H1 (cell line): ENCODE measurements around the gene PHLPP2. TPM values are rescaled to one million over a fixed set of nuclear protein-coding genes. Genes with fewer than 3 reads are reported as not detected.

Source experiments
- CEBPB ChIP-seq: IDR thresholded peaks from 2 replicates; pipeline ENCODE4 v1.6.1; 2012; ENCODE audit warnings: low read depth, low read length
- CHD1 ChIP-seq: IDR thresholded peaks from 2 replicates; pipeline ENCODE4 v1.6.1; 2012; ENCODE audit warnings: low read depth, low read length, improper control_type of control experiment
- RNF2 ChIP-seq: fragments of 200-900, 300-1000 bp; sonication (generic); IDR thresholded peaks from 2 replicates; pipeline ENCODE4 v1.7.1; 2016; ENCODE audit warnings: borderline replicate concordance, low read depth, mild to moderate bottlenecking, antibody characterized with exemption, low read length; ENCODE audit not compliant: poor library complexity, severe bottlenecking; ENCODE audit errors: missing control alignments
- USF2 ChIP-seq: IDR thresholded peaks from 2 replicates; pipeline ENCODE4 v1.6.1; 2011; ENCODE audit warnings: low read length, improper control_type of control experiment
- polyA plus RNA-seq, 7 experiments: library from polyadenylated mRNA; depleted of rRNA in 3 of 7; stranded (reverse) in 5 of 7; unstranded in 2 of 7; fragments of >200 nt in 5 of 7; fragments of 200-250 nt in 2 of 7; gene quantifications; 1 replicate in 5 of 7; 2 replicates in 1 of 7; 4 replicates in 1 of 7; pipeline versions ENCODE4 v1.2.1 to v1.2.3, GENCODE V29; 2011 to 2013; ENCODE audit warnings: missing spikeins in 2 of 7, mixed read lengths in 2 of 7
- total RNA-seq: library from RNA; stranded (reverse); fragmentation: NEBNext Ultra II Directional; extraction: Animal tissue kit (Norgen Biotek cat#: 25700); gene quantifications from 2 replicates; pipeline ENCODE4 v1.2.1, GENCODE V29; 2021
- TF ChIP-seq, protein P1 (sequence below): fragments of 300-600 bp; sonication (generic); IDR thresholded peaks from 2 replicates; pipeline ENCODE4 v1.7.1; 2012; ENCODE audit warnings: low read length, moderate library complexity, mild to moderate bottlenecking, inconsistent platforms; ENCODE audit not compliant: insufficient replicate concordance

The PHLPP2 gene
- total and polyA plus RNA-seq, 2 of the 8 experiments (the other 6 are each of a cell fraction or from before 2014, with no cell fraction given): 7.3 to 12.9 TPM

- TF ChIP-seq, protein P1, sequence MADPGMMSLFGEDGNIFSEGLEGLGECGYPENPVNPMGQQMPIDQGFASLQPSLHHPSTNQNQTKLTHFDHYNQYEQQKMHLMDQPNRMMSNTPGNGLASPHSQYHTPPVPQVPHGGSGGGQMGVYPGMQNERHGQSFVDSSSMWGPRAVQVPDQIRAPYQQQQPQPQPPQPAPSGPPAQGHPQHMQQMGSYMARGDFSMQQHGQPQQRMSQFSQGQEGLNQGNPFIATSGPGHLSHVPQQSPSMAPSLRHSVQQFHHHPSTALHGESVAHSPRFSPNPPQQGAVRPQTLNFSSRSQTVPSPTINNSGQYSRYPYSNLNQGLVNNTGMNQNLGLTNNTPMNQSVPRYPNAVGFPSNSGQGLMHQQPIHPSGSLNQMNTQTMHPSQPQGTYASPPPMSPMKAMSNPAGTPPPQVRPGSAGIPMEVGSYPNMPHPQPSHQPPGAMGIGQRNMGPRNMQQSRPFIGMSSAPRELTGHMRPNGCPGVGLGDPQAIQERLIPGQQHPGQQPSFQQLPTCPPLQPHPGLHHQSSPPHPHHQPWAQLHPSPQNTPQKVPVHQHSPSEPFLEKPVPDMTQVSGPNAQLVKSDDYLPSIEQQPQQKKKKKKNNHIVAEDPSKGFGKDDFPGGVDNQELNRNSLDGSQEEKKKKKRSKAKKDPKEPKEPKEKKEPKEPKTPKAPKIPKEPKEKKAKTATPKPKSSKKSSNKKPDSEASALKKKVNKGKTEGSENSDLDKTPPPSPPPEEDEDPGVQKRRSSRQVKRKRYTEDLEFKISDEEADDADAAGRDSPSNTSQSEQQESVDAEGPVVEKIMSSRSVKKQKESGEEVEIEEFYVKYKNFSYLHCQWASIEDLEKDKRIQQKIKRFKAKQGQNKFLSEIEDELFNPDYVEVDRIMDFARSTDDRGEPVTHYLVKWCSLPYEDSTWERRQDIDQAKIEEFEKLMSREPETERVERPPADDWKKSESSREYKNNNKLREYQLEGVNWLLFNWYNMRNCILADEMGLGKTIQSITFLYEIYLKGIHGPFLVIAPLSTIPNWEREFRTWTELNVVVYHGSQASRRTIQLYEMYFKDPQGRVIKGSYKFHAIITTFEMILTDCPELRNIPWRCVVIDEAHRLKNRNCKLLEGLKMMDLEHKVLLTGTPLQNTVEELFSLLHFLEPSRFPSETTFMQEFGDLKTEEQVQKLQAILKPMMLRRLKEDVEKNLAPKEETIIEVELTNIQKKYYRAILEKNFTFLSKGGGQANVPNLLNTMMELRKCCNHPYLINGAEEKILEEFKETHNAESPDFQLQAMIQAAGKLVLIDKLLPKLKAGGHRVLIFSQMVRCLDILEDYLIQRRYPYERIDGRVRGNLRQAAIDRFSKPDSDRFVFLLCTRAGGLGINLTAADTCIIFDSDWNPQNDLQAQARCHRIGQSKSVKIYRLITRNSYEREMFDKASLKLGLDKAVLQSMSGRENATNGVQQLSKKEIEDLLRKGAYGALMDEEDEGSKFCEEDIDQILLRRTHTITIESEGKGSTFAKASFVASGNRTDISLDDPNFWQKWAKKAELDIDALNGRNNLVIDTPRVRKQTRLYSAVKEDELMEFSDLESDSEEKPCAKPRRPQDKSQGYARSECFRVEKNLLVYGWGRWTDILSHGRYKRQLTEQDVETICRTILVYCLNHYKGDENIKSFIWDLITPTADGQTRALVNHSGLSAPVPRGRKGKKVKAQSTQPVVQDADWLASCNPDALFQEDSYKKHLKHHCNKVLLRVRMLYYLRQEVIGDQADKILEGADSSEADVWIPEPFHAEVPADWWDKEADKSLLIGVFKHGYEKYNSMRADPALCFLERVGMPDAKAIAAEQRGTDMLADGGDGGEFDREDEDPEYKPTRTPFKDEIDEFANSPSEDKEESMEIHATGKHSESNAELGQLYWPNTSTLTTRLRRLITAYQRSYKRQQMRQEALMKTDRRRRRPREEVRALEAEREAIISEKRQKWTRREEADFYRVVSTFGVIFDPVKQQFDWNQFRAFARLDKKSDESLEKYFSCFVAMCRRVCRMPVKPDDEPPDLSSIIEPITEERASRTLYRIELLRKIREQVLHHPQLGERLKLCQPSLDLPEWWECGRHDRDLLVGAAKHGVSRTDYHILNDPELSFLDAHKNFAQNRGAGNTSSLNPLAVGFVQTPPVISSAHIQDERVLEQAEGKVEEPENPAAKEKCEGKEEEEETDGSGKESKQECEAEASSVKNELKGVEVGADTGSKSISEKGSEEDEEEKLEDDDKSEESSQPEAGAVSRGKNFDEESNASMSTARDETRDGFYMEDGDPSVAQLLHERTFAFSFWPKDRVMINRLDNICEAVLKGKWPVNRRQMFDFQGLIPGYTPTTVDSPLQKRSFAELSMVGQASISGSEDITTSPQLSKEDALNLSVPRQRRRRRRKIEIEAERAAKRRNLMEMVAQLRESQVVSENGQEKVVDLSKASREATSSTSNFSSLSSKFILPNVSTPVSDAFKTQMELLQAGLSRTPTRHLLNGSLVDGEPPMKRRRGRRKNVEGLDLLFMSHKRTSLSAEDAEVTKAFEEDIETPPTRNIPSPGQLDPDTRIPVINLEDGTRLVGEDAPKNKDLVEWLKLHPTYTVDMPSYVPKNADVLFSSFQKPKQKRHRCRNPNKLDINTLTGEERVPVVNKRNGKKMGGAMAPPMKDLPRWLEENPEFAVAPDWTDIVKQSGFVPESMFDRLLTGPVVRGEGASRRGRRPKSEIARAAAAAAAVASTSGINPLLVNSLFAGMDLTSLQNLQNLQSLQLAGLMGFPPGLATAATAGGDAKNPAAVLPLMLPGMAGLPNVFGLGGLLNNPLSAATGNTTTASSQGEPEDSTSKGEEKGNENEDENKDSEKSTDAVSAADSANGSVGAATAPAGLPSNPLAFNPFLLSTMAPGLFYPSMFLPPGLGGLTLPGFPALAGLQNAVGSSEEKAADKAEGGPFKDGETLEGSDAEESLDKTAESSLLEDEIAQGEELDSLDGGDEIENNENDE: no peak
- TF ChIP-seq CHD1 (no peak), RNF2 (no peak), USF2 (no peak), CEBPB (no peak)
Measured at GRCh38 chr16:71648162-71648561, 76.3 kb downstream of the PHLPP2 start (continued).
